Measurements from ENCODE around the gene ARMC6.

The ARMC6 gene

DNA sequence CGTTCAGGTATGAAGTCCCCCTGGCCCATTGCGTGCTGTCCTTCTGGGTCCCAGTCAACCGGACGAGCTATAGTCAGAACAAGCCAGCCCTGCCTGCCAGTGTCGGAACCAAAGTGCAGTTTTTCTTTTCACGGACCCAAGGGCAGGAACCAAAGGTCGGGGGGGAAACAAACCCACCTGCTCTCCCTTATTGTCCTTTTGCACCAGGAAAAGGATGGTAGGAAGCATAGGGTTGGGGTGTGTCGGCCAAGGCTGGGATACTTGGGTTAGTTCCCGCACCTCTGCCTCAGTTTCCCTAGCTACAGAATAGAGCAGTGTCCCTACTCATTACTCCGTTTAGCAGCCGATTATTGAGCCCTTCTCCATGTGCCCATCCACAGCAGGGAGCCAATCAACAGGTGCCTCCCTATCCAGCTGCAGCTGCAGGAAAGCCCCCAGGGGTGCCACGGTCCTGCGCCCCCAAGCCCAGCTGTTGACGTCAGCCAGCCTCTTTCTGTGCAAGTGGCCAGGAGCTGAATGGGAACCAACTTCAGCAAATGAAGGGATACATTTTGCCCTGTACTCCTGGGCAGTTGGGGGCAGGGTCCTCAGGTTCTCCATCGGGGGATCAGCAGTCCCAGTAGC lies 21.0 kb downstream of the ARMC6 start:
- DNase-seq = no peak

DNA sequence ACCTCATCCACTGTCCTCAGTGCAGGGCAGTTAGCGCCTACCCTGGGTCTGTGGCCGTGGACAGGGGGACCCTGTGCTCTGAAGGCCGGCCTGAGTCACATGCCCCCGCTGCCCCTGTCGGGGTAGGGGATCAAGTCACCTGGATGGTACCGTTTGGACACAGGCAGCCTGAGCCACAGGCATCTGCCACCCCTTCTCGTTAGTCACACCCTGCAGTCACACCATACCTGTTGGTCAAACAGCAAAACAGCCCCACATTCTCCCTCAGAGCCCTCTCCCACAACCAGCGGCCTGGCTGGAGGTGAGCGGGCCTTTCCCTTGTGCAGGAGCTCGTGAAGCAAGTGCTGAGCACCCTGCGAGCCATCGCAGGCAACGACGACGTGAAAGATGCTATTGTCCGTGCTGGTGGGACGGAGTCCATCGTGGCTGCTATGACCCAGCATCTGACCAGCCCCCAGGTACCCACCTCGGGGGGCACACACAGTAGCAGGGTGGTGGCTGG lies 21.6 kb downstream of the ARMC6 start:
- DNase-seq = no peak

GRCh38 chr19:19055701-19056100 lies 22.3 kb downstream of the ARMC6 start:
- no peak for DNase-seq

- no peak for DNase-seq
Observed at GRCh38 chr19:19056636-19057275, 23.4 kb downstream of the ARMC6 start.

GRCh38 chr19:19057317-19057716 lies 23.9 kb downstream of the ARMC6 start:
- no peak for DNase-seq

DNA sequence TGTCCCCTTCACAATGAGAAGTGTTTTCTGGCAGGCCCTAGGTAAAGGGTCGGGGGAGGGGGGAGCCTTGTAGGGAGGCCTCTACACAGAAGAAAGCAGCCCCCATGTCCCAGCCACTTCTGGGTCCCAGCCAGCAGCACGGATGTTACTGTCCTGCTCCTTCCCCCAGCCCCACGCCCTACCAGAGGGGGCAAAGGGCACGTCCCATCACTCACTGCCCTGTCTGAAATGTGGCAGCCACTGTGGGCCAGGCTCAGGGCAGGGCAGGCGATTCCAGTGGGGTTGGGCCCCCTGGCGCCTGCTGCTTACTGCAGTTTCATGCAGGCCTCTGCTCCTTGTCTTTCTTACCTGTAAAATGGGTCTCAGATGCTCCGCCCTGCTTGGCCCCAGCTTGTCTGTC lies 24.3 kb downstream of the ARMC6 start:
- no peak for DNase-seq

DNA sequence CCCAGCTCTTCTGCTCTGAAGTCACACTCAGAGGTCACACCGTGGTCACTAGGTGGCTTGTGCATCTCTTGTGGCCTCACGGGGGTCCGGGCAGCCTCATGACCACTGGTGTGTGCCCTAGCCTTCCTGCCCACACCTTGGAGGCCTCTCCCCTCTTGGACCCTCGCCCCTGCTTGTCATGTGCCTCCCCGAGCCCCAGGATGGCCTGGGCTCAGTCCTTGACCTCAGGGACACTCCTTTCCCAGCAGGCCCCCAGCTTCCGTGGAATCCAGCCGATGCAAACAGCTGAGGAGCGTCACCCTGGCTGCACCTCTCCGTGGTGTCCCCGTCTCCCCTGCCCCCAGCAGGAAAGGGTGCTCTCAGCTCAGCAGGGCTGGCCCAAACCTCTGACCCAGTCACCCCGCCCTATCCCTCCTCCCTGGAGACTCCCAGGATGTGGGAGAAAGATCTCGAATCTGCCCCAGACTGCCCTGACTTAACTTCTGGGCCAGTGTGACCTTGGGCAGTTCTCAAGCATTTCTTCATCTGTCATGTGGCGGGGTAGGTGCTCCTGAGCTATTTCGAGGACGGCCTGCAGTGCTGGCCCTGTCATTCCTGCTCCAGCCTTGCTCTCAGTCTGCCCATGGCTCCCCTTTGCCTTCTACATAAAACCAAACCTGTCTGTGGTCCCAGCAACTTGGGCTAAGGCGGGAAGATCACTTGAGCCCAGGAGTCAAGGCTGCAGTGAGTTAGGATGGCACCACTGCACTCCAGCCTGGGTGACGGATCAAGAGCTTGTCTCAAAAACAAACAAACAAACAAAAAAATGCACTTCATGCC lies 25.8 kb downstream of the ARMC6 start:
- no peak for DNase-seq

DNA sequence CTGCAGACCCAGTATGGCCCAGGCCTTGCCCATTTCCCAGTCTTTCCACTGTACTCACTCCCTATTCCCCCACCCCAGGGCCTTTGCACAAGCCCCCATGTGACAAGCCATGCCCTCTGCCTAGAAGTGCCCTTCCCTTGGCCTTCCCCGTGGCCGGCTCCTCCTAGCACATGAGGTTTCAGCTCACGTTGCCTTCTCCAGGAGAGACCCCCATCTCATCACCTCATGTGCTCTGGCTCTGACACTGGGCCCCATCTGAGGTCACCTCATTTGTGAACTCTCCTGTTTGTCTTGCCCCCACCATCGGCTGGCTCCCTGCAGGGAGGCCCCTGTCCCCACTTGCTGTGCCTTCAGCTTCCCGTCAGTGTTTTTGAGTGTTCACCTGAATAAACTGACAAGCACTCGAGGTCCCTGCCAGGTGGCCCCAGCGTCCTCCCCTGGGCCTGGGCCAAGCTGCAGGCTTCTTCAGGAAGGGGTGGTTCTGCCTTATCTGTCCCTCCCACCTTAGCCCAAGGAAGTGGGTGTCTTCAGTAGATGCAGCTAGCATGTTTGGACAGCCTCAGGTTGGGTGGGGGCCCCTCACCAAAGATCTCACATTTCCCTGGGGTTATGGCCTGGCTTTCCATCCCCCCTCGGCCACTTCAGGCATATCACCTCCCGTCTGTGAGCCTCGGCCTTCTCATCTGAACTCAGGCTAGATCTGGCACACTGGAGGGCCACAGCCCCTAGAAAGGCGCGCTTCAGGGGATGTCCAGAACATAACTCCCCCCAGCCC lies 26.6 kb downstream of the ARMC6 start:
- DNase-seq = no peak

- DNase-seq = no peak
Observed at GRCh38 chr19:19061506-19061905, 28.1 kb downstream of the ARMC6 start.

GRCh38 chr19:19062454-19063182 lies 29.2 kb downstream of the ARMC6 start:
- peak; percentile 31 for DNase-seq

GRCh38 chr19:19063183-19064097 lies 30.0 kb downstream of the ARMC6 start, which contains the start of gene SLC25A42:
TSS of gene SLC25A42 (plus strand) at chr19:19063994. CDS start at chr19:19096125, 32,131 bp downstream.
- peak; percentile 93 for DNase-seq

- DNase-seq = no peak
Observed at GRCh38 chr19:19064098-19064722, 30.8 kb downstream of the ARMC6 start.

- peak; percentile 49 for DNase-seq
Observed at GRCh38 chr19:19064811-19065745, 31.7 kb downstream of the ARMC6 start.

DNA sequence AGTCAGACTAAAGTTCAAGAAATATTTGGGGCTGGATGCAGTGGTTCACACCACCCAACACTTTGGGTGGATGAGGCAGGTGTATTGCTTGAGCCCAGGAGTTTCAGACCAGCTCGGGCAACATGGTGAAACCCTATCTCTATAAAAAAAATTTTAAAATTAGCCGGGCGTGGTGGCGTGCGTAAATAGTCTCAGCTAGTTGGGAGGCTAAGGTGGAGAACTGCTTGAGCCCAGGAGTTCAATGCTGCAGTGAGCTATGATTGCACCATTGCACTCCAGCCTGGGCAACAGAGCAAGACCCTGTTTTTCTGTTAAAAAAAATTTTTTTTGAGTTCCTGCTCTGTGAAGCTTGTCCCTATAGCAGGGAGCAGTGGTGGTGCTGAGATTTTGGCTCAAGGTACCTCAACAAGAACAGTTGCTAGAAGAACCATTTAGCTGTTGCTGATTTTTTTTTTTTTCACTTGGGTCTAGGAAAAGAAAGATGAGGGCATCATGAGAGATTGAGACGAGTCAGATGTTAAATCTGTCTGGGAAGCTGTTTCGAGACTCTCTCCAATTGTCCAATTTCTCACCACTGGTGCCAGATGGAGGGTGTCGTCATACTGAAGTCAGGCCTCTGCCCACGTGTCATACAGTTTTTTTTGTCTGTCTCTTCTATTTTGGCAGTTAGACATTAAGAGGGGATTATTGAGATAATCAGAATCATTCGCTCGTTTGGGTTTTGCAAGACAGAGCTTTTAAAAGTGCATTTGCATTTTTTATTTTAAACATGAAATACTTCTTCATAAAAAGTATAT lies 34.1 kb downstream of the ARMC6 start:
- DNase-seq = no peak

DNA sequence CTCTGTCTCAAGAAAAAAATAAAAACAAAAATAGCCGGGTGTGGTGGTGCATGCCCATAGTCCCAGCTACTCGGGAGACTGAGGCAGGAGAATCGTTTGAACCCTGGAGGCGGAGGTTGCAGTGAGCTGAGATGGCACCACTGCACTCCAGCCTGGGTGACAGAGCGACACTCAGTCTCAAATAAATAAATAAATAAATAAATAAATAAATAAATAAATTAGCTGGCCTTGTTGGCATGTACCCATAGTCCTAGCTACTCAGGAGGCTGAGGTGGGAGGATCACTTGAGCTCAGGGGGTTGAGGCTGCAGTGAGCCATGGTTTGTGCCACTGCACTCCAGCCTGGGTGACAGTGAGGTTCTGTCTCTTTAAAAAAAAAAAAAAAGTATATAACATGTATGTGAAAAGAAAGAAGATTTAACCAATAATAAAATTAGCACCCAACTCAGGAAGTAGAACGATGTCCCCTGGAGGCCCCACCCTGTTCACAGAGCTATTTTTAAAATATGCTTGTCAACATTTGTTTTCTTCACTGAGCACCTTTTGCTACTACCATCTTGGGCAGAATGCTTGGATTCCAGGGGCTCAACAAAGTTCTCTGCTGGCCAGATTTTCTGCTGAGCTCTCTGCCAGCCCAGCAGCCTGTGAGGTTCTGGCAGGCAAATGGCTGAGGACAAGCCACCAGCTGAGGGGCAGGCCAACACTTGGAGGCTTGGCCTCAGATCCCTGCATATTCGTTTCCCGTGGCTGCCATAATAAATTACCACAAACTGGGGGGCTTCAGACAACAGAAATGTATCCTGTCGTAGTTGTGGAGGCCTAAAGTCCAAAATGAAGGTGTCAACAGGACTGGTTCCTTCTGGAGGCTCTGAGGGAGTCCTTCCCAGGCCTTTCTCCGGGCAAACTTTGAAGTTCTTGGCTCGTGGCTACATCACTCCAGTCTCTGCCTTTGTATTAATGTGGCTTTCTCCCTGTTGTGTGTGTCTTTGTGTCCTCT lies 35.6 kb downstream of the ARMC6 start:
- DNase-seq = no peak

DNA sequence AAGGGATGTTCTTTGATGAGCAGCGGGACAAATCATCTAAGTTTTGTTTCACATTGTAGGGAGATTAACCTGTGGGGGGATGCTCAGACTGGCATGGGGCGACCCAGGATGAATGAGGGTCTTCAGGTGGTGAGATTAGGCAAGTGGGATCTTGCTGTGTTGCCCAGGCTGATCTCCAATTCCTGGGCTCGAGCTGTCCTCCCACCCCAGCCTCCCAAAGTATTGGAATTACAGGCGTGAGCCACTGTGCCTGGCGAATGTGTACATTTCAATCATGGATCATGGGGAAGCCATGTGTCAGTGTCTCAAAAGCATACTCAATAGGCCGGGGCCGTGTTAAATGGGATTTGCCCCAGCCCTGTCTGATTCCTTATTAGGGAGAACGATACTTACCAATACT lies 38.5 kb downstream of the ARMC6 start:
- no peak for DNase-seq

Measured in right kidney (tissue), 1 donor.